K562 (cell line): ENCODE results near the gene FANCC. TPM values are rescaled to one million over a fixed set of nuclear protein-coding genes. Genes with fewer than 3 reads are reported as not detected.

ENCODE experiments used
- ATAC-seq: fragments of 200-7000 bp; cut with Tn5 transposase; 3 replicates; pipeline ENCODE4 v1.9.1; 2020; ENCODE audit warnings: moderate library complexity
- BruUV-seq: library from RNA; stranded (reverse); fragments of 400-500 nt; replicated peaks from 2 replicates; lab custom pipeline; 2021; lab: Mats Ljungman, UMichigan
- CTCF ChIA-PET: fragments of 300-600 bp; formaldehyde crosslinking; extraction: SDS; loops from one replicate; lab custom pipeline; 2021; ENCODE audit warnings: low intra/inter-chr PET ratio; lab: Yijun Ruan, JAX
- POLR2A ChIA-PET: fragments of 300-600, 350-650 bp; sonication (Branson Sonifier 250); formaldehyde crosslinking; extraction: SDS; loops from one replicate; lab custom pipeline; 2021; ENCODE audit warnings: antibody characterized with exemption, inconsistent platforms; lab: Yijun Ruan, JAX
- DNase-seq, 4 experiments: peaks; one replicate each; pipeline versions ENCODE4 v3.0.0 to v3.0.0-alpha.2; 2011 to 2018; ENCODE audit warnings: low spot score in 3 of 4, mixed read lengths in 3 of 4; ENCODE audit errors: extremely low read depth in 1 of 4
- FAIRE-seq: peaks from 2 replicates; lab custom pipeline; 2011; peaks lifted over from hg19 to GRCh38; lab: Jason Lieb, UNC
- H2AFZ ChIP-seq: 2 replicates; pipeline ENCODE4 v1.6.0; 2011; ENCODE audit warnings: low read depth, low read length, control low read depth, inconsistent platforms
- H3K27ac ChIP-seq: fragments of 200-600 bp; 3 replicates; pipeline ENCODE4 v1.8.0; 2011; ENCODE audit warnings: low read depth, mild to moderate bottlenecking, control low read depth, inconsistent platforms, low read length, moderate library complexity, mixed read lengths; ENCODE audit errors: extremely low read depth
- H3K27me3 ChIP-seq, 2 experiments: fragments of 300-600 bp in 1 of 2; 2 replicates in 1 of 2; 3 replicates in 1 of 2; pipeline versions ENCODE4 v1.6.0 to v1.8.0; 2011; ENCODE audit warnings: inconsistent platforms in 2 of 2, low read length in 2 of 2, mild to moderate bottlenecking in 1 of 2, mixed read lengths in 1 of 2, moderate library complexity in 1 of 2; ENCODE audit not compliant: control insufficient read depth in 2 of 2, insufficient read depth in 2 of 2
- H3K36me3 ChIP-seq: fragments of 300-600 bp; 3 replicates; pipeline ENCODE4 v1.8.0; 2011; ENCODE audit warnings: mild to moderate bottlenecking, low read length, inconsistent platforms; ENCODE audit not compliant: control insufficient read depth, insufficient read depth
- H3K4me1 ChIP-seq, 2 experiments: fragments of 200-600 bp in 1 of 2; replicated peaks in 1 of 2; 2 replicates in 1 of 2; 3 replicates in 1 of 2; pipeline versions ENCODE4 v1.5.1 to v1.8.0; 2011; ENCODE audit warnings: inconsistent platforms in 2 of 2, low read length in 2 of 2, mild to moderate bottlenecking in 1 of 2, mixed read lengths in 1 of 2, moderate library complexity in 1 of 2; ENCODE audit not compliant: control insufficient read depth in 2 of 2, insufficient read depth in 2 of 2
- H3K4me2 ChIP-seq: 2 replicates; pipeline ENCODE4 v1.6.1; 2011; ENCODE audit warnings: low read length, control low read depth, inconsistent platforms, mixed read lengths; ENCODE audit not compliant: insufficient read depth
- H3K4me3 ChIP-seq: fragments of 200-600 bp; sonication (generic), shearing (Covaris generic); 2 replicates; pipeline ENCODE4 v1.5.1; 2016; ENCODE audit warnings: control low read depth, inconsistent platforms
- H3K79me2 ChIP-seq: fragments of 200-600 bp; 3 replicates; pipeline ENCODE4 v1.8.0; 2011; ENCODE audit warnings: low read length, inconsistent platforms; ENCODE audit not compliant: control insufficient read depth, insufficient read depth
- H3K9ac ChIP-seq, 2 experiments: 2 replicates each; pipeline versions ENCODE4 v1.6.0 to v1.6.1; 2011; ENCODE audit warnings: low read depth in 2 of 2, low read length in 2 of 2, control low read depth in 1 of 2, inconsistent platforms in 1 of 2, mild to moderate bottlenecking in 1 of 2, mixed read lengths in 1 of 2; ENCODE audit not compliant: insufficient read depth in 1 of 2
- H3K9me1 ChIP-seq: one replicate; pipeline ENCODE4 v1.6.0; 2011; ENCODE audit warnings: inconsistent platforms, mild to moderate bottlenecking, low read length, moderate library complexity; ENCODE audit not compliant: control insufficient read depth, insufficient read depth
- H3K9me3 ChIP-seq: replicated peaks from 2 replicates; pipeline ENCODE4 v1.5.1; 2011; ENCODE audit warnings: low read depth, low read length, inconsistent platforms; ENCODE audit not compliant: control insufficient read depth, insufficient read depth
- H4K20me1 ChIP-seq: replicated peaks from 2 replicates; pipeline ENCODE4 v1.6.1; 2011; ENCODE audit warnings: low read length, inconsistent platforms, mixed read lengths; ENCODE audit not compliant: control insufficient read depth, insufficient read depth
- CCAR2 ChIP-seq: fragments of 200-400 bp; formaldehyde crosslinking; IDR thresholded peaks from 2 replicates; pipeline ENCODE4 v1.6.1; 2017; ENCODE audit warnings: mild to moderate bottlenecking, low read depth, low read length
- CREM ChIP-seq: IDR thresholded peaks from 2 replicates; pipeline ENCODE4 v1.6.1; 2014; ENCODE audit warnings: antibody characterized with exemption, low read depth
- CXXC5 ChIP-seq: fragments of 250-450 bp; sonication (Bioruptor Pico); IDR thresholded peaks from 2 replicates; pipeline ENCODE4 v1.8.0; 2022; ENCODE audit warnings: inconsistent platforms, mild to moderate bottlenecking, moderate library complexity
- EP300 ChIP-seq: IDR thresholded peaks from 2 replicates; pipeline ENCODE4 v1.6.1; 2012; ENCODE audit warnings: low read length, improper control_type of control experiment
- ESRRA ChIP-seq: fragments of 450-650 bp; IDR thresholded peaks from 2 replicates; pipeline ENCODE4 v1.6.1; 2014; ENCODE audit warnings: low read depth, mild to moderate bottlenecking, moderate library complexity, borderline replicate concordance
- HMG20A ChIP-seq: fragments of 450-650 bp; formaldehyde crosslinking; conservative IDR thresholded peaks from 2 replicates; pipeline ENCODE4 v1.4.0; 2020; ENCODE audit warnings: mild to moderate bottlenecking, mixed read lengths
- MAZ ChIP-seq, 2 experiments: fragments of 450-650 bp in 1 of 2; sonication (generic) in 1 of 2; formaldehyde crosslinking; IDR thresholded peaks in 1 of 2; conservative IDR thresholded peaks in 1 of 2; 2 replicates each; pipeline versions ENCODE4 v1.4.0 to v1.5.0; 2020; ENCODE audit warnings: mild to moderate bottlenecking in 1 of 2, missing genetic modification reagents in 1 of 2
- NEUROD1 ChIP-seq: fragments of 150-350 bp; IDR thresholded peaks from 2 replicates; pipeline ENCODE4 v1.6.1; 2014; ENCODE audit warnings: borderline replicate concordance, low read length, low read depth; ENCODE audit not compliant: partially characterized antibody
- NONO ChIP-seq, 2 experiments: fragments of 200-400 bp in 1 of 2; fragments of 450-650 bp in 1 of 2; formaldehyde crosslinking in 1 of 2; IDR thresholded peaks; 2 replicates each; pipeline ENCODE4 v1.6.1; 2017; ENCODE audit warnings: low read depth in 2 of 2, mild to moderate bottlenecking in 2 of 2, moderate library complexity in 2 of 2, low read length in 1 of 2
- PHTF2 ChIP-seq: fragments of 250-450 bp; sonication (Bioruptor Pico); IDR thresholded peaks from 2 replicates; pipeline ENCODE4 v1.5.0; 2021; ENCODE audit warnings: mild to moderate bottlenecking
- RAD21 ChIP-seq, 2 experiments: fragments of 250-450 bp in 1 of 2; fragments of 450-650 bp in 1 of 2; sonication (Bioruptor Pico) in 1 of 2; formaldehyde crosslinking in 1 of 2; IDR thresholded peaks in 1 of 2; conservative IDR thresholded peaks in 1 of 2; 2 replicates each; pipeline versions ENCODE4 v1.4.0 to v1.8.0; 2020 to 2022; ENCODE audit warnings: mild to moderate bottlenecking in 2 of 2, moderate library complexity in 1 of 2
- RB1 ChIP-seq: fragments of 450-650 bp; IDR thresholded peaks from 2 replicates; pipeline ENCODE4 v1.6.1; 2017; ENCODE audit warnings: low read depth, mild to moderate bottlenecking
- ZNF384 ChIP-seq: IDR thresholded peaks from 2 replicates; pipeline ENCODE4 v1.6.1; 2012; ENCODE audit warnings: low read depth, low read length, improper control_type of control experiment
- WGBS: fragments of 100-300 bp; shearing (Covaris generic); methylation state at CpG from one replicate; pipeline ENCODE4 v1.1.6; 2016; ENCODE audit warnings: low coverage, mixed read lengths; ENCODE audit not compliant: insufficient coverage; ENCODE audit errors: missing lambda C conversion rate; 5-methylcytosine and 5-hydroxymethylcytosine counted together
- in situ Hi-C: fragments of 300-500 bp; cut with MboI; formaldehyde crosslinking; loops from 4 replicates; pipeline ENCODE4 v1.15.0; 2018; ENCODE audit warnings: inconsistent platforms, mixed read lengths
- intact Hi-C: fragments of 100-400 bp; cut with micrococcal nuclease; formaldehyde crosslinking; loops from 2 replicates; pipeline ENCODE4 v1.14.2; 2022
- polyA plus RNA-seq, 8 experiments: library from polyadenylated mRNA; depleted of rRNA in 4 of 8; stranded (reverse) in 5 of 8; unstranded in 3 of 8; fragments of >200 nt; fragmentation: Nextera tagmentation in 2 of 8; fragmentation: Illumina TruSeq in 1 of 8; extraction: Ambion mirVana in 2 of 8; extraction: Trizol in 1 of 8; gene quantifications; 2 replicates each; pipeline versions ENCODE4 v1.2.1 to v1.2.3, GENCODE V29; 2011 to 2014; ENCODE audit warnings: inconsistent platforms in 1 of 8, missing spikeins in 1 of 8
- total RNA-seq, 7 experiments: library from RNA; depleted of rRNA in 6 of 7; stranded (reverse); fragments of >200 nt in 6 of 7; fragmentation: Illumina TruSeq in 2 of 7; extraction: Trizol in 2 of 7; gene quantifications; 2 replicates each; pipeline versions ENCODE4 v1.2.1 to v1.2.3, GENCODE V29; 2011 to 2021; ENCODE audit warnings: low replicate concordance in 1 of 7
- TF ChIP-seq, protein P1 (sequence below): fragments of 450-650 bp; formaldehyde crosslinking; IDR thresholded peaks from 2 replicates; pipeline ENCODE4 v1.4.0; 2020; ENCODE audit warnings: mild to moderate bottlenecking, moderate library complexity
- TF ChIP-seq, protein P2 (sequence below): fragments of 250-450 bp; sonication (Bioruptor Pico); IDR thresholded peaks from 2 replicates; pipeline ENCODE4 v1.4.0; 2020

FANCC gene
- total and polyA plus RNA-seq, 9 of the 15 experiments (the other 6 are each of a cell fraction or from before 2014, with no cell fraction given): 4.6 to 18.4 (median 14.2) TPM

DNA sequence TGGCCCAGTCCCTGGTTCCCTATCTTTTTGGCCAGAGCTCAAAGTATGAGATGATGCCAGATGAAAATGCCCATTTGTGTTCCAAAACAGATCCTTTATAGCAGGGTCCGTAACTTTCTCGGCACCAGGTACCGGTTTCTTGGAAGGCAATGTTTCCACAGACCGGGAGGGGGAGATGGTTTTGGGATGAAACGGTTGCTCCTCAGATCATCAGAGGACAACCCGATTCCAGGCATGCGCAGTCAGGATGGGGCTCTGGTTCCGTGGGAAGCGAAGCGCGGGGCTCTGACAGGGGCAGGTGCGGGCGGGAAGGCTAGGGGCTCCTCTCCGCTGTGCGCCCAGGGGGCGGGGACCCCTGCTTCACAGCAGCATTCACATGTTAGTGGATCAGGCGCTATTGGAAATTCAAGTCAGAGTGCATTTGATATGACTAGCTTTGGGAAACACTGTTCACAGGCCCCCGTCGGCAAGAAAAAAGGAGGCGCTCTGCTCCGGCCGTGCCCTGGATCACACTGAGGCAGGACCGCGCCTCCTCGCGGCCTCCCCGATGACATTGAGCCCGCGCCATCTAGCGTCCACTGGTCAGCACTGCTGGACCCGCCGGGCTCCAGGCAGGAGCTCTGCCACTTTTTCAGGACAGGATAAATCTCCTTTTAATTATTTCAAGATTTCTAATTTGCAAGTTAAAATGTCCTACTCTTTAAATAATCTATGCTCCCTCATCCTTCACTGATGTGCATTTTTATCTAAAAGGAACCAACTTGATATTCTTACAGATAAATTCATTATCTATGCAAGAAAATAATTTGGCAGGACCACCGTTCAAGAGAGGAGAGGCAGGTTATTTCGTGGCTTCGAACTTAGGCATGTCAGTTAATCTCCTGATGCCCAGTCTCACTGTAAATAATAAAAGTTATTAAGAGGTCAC, 190.0 kb downstream of the FANCC start:
- intact Hi-C loops (loop anchor here (1.0 to 10.0 kb wide), 2 partner anchors 446 to 573 kb away; partner anchors contain the start of gene PCAT7), in situ Hi-C loops (loop anchor here (10.0 kb wide), 1 partner anchor 343 kb away; no protein-coding TSS in a partner anchor)
- no peak overlapping the region for H3K9ac ChIP-seq
- CTCF ChIA-PET: interaction anchor here (0.5 to 2.1 kb wide), 7 partner anchors 345 to 459 kb away, joined by 3 to 18 read pairs (median 5); no protein-coding TSS in a partner anchor
- no peak overlapping the region for H3K4me3 ChIP-seq
- POLR2A ChIA-PET: interaction anchor here (0.5 to 1.4 kb wide), 2 partner anchors 10 to 449 kb away, joined by 3 read pairs; no protein-coding TSS in a partner anchor
- no peaks in the 10 kb centered on the region for H3K27me3 ChIP-seq
- H3K9me3 ChIP-seq: no peaks in the 10 kb centered on the region
- DNase-seq: peak; percentile 81 to 82 (median 82)
- no peaks in the 10 kb centered on the region for H4K20me1 ChIP-seq
- WGBS: 34% methylated on average over 30 of the region's 35 CpGs
- no TSS peak for BruUV-seq
- H3K4me1 ChIP-seq: peaks cover 0 to 6% of the 10 kb centered on the region in 2 experiments; a peak in 2 of 5 replicates
- H3K36me3 ChIP-seq: peaks cover 7% of the 10 kb centered on the region; the same call in 2 of the 3 replicates
- H2AFZ ChIP-seq: no peak overlapping the region
- no peak overlapping the region for H3K4me2 ChIP-seq
- H3K79me2 ChIP-seq: no peaks in the 10 kb centered on the region
- peak; percentile 84 for FAIRE-seq
- peak; percentile 99 for ATAC-seq
- no peak overlapping the region for H3K27ac ChIP-seq
- H3K9me1 ChIP-seq: no peaks in the 10 kb centered on the region
- TF ChIP-seq ESRRA (peak; percentile 37; the same call in 1 of the 2 replicates), ZNF384 (no peak), CXXC5 (0 out of 2 replicates have a peak, but pooled peaks have one; percentile 10), CCAR2 (no peak), PHTF2 (CRISPR knock-in tag) (no peak), NEUROD1 (peak; percentile 13), CREM (peak; percentile 27; the same call in 1 of the 2 replicates), RB1 (peak; percentile 47; the same call in 1 of the 2 replicates), NONO (IDR thresholded peaks at IDR 0.05; ENCODE audit: low read depth in 2 of 2, low read length in 1 of 2) (0 out of 4 replicates have a peak, but pooled peaks of 1 of the 2 experiments have one; percentile 26), MAZ (CRISPR knock-in tag; conservative IDR thresholded peaks at IDR 0.05 in 1 of 2, IDR thresholded peaks at IDR 0.05 in 1 of 2) (peak in 1 of 2 experiments; percentile 36; a peak in 1 of 4 replicates), RAD21 (CRISPR knock-in tag; conservative IDR thresholded peaks at IDR 0.05 in 1 of 2, IDR thresholded peaks at IDR 0.05 in 1 of 2) (peak; percentile 81 to 90), EP300 (no peak), HMG20A (CRISPR knock-in tag) (no peak)
- TF ChIP-seq, protein P1, sequence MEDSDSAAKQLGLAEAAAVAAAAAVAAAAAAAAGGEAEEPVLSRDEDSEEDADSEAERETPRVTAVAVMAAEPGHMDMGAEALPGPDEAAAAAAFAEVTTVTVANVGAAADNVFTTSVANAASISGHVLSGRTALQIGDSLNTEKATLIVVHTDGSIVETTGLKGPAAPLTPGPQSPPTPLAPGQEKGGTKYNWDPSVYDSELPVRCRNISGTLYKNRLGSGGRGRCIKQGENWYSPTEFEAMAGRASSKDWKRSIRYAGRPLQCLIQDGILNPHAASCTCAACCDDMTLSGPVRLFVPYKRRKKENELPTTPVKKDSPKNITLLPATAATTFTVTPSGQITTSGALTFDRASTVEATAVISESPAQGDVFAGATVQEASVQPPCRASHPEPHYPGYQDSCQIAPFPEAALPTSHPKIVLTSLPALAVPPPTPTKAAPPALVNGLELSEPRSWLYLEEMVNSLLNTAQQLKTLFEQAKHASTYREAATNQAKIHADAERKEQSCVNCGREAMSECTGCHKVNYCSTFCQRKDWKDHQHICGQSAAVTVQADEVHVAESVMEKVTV: peak; percentile 66
- TF ChIP-seq, protein P2, sequence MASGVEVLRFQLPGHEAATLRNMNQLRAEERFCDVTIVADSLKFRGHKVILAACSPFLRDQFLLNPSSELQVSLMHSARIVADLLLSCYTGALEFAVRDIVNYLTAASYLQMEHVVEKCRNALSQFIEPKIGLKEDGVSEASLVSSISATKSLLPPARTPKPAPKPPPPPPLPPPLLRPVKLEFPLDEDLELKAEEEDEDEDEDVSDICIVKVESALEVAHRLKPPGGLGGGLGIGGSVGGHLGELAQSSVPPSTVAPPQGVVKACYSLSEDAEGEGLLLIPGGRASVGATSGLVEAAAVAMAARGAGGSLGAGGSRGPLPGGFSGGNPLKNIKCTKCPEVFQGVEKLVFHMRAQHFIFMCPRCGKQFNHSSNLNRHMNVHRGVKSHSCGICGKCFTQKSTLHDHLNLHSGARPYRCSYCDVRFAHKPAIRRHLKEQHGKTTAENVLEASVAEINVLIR (CRISPR knock-in tag): no peak
